GM18870 (cell line): ENCODE measurements around the gene PTGDS.

ENCODE experiments used
- ATAC-seq: cut with Tn5 transposase; IDR thresholded peaks from one replicate; pipeline ENCODE4 v1.9.1; 2021; ENCODE audit warnings: moderate library complexity; ENCODE audit not compliant: unreplicated experiment

The PTGDS gene

DNA sequence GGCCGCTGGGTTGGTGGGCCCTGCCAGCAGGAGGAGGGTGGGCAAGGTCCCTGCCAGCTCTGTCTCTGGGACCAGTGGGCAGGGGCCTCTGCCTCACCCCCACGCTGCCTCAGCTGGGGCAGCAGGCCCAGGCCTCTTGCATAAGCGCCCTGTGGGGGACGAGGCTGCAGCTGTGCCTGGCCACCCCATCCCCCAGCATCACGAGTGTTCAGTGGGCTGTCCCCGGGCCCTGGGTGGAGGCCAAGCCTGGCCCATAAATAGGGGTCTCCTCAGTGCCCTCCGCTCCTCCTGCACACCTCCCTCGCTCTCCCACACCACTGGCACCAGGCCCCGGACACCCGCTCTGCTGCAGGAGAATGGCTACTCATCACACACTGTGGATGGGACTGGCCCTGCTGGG lies at the start of gene PTGDS:
PTGDS (plus strand) TSS at position 282 of the 400 bp plus-strand sequence; CDS start at position 357, 75 bp downstream.
- no peak for ATAC-seq

DNA sequence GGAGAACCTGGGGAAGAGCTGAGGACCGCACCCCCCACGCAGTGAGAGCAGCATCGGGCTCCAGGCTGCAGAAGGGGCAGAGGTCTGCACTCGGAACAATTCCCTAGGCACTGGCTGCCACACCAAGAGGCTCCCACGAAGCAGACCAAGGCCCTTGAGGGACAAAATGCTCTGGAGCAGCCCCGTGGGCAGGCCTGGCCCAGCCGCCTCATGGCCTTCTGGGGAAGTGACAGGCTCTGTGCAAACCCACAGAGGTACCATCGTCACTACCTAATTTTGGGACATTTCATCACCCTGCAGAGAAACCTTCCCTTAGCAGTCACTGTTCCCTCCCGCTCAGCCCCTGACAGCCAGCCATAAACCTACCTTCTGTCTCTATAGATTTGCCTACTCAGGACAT lies 48.7 kb upstream of the PTGDS start:
- ATAC-seq, result no peak

DNA sequence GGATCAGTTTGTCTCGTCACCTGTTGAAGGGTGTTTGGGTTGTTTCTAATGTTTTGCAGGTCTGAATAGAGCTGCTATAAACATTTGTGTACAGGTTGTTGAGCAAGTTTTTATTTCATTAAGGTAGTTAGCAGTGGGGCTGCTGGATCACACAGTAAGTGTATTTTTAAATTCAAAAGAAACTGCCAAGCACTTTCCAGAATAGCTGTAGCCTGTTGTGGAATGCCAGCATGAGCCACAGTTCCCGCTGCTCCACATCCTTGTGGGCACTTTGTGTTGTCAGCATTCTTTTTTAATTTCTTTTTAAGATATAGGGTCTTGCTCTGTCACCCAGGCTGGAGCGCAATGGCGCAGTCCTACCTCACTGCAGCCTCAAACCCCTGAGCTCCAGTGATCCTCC lies 47.3 kb upstream of the PTGDS start:
- ATAC-seq, result no peak

DNA sequence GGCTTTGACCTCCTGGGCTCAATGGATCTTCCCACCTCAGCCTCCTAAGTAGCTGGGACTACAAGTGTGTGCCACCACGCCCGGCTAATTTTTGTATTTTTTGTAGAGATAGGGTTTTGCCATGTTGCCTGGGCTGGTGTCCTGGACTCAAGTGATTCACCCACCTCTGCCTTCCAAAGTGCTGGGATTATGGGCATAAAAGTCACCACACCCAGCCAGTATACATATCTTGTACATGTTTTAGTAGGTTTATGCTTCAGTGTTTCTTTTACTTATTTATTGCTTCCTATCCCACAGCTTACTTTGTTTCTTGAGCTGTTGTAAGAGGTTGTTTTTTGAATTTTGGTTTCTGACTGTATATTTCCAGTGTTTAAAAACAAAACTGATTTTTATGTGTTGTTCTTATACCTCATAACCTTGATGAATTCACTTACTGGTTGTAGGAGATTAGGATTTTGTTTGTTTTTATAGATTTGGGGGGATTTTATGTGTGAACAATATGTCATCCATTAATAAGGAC lies 45.6 kb upstream of the PTGDS start:
- no peak for ATAC-seq

DNA sequence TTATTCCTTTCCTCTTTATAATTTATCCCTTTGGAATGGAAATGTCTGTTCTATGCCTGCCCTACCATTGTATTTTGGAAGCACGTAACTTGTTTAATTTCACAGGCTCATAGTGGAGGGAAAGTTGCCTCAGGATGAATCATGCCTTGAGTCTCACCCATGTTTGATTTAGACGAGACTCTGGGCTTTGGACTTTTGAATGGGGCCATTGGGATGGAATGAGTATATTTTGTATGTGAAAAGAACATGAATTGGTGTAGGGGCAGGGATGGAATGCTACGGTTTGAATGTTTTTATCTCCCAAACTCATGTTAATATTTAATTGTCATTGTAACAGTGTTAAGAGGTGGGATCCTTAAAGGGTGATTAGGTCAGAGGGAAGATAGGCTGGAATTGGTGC lies 43.0 kb upstream of the PTGDS start:
- no peak for ATAC-seq

DNA sequence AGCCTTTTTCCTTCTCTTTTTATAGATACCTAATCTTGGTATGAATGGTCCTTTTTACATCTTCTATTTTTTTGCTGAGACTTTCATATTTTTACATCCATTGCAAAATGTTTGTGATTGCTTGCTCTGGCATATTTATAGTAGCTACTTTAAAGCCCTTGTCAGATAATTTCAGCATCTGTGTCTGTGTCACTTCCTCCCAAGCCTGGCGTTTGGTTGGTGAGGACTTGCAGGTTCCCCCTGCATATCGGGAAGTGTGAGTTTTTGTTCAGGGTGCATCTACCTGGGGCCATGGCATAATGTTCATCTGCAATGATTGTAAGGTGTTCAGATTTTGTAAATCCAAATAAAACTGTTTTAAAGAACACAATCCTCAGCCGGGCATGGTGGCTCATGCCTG lies 41.7 kb upstream of the PTGDS start:
- no peak for ATAC-seq

DNA sequence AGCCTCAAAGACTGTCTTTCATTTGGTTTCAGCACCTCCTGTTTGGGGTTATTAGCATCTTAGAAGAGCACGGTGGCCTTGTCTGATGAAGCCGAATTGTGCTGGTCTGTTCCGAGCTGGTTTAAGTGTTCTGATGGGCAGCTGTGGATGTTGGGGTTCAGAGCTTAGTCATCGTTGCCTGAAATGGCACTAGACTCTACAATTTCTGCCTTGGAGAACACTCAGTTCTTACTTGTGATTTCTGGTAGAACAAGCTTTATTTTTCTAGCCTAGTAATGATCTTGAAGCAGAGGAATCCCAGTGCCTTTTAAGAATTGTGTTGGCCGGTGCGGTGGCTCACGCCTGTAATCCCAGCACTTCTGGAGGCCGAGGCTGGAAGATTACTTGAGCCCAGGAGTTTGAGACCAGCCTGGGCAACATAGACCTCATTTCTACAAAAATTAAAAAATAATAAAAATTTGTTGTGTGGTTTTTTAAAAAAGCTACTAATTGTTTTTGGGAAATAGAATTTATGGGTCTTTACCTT lies 40.6 kb upstream of the PTGDS start:
- ATAC-seq, result no peak

DNA sequence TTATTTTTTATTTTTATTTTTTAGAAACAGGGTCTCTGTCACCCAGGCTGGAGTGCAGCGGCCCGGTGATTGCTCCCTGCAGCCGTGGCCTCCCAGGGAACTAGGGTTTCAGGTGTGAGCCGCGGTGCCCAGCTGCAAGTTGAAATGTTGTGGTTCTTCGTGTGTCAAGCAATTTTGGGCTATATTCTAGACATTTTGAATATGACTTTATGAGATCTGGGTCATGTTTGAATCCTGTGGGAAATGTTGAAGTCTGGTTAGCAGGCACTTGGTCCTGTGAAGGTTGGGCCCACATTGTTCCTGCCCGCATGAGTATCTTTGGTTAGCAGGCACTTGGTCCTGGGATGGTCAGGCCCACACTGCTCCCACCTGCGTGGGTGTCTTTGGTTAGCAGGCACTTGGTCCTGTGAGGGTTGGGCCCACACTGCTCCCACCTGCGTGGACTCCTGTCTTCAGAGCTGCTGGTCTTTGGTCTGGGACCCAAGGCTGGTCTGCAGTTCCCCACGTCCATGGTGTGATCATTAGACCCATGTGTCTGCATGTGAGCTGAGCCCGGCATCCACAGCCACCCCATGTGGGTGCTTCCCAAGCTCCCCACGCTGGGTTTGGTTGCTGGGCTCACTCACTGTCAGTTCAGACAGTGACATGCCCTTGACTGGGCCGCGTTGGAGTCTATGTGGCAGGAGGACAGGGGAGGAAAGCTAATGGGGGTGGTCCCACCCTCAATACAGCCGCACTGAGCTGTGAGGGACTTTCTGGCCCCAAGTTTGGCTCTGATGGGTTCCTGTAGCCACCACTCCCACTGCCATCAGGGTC lies 39.9 kb upstream of the PTGDS start:
- no peak for ATAC-seq

DNA sequence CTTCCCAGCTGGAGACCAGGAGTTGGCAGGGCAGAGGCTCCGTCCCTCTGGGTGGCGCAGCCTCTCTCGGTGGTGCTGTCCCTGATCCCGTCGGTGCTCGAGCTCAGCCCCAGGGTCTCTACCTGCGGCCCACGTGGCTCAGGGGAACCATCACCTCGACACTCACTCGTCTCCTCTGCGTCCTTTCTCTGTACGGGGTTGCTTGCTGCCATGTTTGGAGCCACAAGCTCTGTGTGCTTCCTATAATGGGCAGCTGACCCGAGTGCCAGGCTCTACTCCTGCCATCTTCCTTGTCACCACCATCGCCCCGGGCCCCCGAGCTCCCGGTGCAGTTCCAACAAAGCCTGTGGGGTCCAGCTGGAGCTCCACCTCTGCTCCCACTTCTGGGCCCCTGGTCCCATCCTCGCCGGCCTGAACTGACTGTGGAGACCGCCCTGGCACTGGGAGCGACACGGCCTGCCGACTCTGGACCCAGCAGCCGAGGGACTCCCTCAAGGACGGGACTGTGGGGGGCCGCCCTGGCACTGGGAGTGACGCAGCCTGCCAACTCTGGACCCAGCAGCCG lies 37.8 kb upstream of the PTGDS start:
- no peak for ATAC-seq

DNA sequence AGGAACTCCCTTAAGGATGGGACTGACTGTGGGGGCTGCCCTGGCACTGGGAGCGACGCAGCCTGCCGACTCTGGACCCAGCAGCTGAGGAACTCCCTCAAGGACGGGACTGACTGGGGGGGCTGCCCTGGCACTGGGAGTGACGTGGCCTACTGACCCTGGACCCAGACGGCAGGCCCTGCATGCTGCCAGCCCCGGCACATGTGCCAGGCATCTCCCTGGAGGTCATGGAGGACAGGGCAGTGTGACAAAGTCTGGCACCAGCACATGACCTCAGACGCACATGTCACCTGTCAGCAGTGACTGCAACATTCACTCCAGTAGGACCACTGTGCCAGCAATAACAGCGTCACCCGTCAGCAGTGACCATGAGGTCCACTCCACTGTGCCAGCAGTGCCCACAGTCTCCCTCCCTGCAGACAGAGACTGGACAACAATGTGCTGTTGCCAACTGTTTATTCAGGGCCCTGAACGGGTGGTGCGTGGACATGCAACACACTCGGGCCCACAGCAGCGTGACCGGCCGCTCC lies 37.2 kb upstream of the PTGDS start:
- no peak for ATAC-seq

DNA sequence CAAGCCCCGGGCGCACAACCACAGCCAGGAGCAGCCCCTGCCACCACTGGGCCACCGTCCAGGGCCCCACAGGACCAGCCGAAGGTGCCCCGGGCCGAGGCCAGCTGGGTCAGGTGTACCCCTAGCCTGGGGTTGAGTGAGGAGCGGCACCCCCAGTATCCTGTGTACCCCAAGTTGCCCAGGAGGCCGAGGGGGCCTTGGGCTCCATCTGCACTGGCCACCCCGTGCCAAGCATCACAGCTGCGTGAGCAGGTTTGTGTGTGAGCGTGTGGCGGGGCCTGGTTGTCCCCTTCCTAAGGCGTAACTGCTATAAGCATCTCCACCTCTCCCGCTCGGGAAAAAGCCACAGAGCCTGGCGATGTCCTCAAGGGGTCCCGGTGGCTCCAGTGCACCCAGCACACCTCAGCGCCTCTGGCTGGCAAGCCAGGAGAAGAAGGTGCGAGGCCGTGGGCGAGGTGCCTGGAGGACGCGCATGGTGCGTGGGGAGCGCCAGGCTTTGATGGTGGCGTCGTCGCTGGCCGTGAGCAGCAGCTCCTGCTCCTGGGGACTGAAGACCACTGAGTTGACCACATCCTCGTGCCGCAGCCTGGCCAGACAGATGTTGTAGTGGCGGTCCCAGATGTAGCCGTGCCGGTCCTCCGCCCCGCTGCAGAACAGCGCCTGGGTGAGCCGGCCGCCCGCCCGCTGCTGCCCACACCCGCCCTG lies 36.6 kb upstream of the PTGDS start:
- ATAC-seq, result no peak

DNA sequence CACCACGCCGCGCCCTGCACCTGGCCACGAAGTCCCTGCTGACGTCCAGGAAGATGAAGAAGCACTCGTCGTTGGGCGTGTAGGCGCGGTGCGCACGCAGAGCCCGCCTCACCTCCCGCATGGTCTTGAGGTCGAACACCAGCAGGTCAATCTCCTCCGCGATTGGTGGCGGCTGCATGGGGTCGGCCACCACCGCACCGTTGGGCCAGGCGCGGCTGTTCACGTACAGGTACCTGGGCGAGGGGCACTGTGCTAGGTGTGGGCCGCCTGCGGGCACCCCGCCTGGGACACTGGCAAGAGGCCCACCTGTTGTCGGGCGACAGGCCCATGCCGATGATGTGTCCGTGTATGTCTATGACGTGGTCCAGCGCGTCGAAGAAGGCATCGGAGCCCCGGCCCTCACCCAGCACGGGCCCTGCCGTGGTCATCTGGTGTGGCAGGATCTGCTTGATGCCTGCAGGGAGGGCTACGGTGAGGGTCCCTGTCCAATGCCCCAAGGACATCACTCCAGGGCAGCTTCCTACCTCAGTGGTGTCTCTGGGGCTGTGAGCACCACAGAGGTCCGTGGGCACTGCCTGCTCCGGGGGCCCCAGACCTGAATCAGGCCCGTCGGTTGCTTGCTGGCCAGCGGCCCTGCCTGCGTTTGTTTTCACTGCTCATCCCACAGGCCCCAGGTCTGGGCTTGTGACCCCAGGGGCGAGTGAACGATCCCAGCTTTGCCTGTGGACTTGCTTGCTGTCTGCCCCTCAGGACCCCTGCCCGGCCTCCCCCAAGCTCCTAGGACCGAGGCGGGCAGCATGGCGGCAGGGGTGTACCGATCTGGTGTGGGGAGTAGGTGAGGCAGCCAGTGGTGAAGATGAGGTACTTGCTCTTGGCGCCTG lies 35.8 kb upstream of the PTGDS start:
- no peak for ATAC-seq

DNA sequence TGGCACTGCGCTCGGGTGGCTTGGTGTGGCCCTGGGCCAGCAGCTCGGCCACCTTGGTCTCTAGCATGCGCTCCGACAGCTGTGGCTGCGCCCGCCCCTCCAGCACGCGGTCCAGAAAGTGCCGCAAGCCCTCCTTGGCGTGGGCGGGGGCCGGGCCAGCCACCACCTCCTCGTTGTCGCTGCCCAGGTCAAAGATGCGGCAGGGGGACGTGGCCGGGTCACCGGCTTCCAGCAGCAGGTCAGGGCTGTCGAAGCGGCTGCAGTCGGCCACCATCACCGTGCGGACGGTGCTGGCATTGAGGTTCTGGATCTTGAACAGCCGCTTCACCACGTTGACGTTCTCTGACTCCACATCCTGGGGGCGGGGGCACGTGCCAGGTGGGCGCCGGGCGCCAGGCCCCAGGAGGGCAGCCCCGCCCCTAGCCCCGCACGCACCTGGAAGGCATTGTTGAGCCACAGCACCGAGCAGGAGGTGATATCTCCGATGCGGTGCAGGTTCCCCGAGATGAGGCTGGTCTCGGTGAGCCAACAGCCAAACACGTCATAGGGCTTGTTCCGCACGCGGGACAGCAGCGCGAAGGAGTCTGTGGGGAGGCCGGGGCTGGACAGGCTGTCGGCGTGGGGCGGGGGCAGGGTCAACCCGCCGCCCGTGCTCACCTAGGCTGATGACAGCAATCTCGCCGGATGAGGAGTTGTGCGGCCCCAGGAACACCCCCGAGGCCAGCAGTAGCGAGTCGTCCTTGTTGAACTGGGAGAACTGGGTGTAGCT lies 35.0 kb upstream of the PTGDS start:
- no peak for ATAC-seq

DNA sequence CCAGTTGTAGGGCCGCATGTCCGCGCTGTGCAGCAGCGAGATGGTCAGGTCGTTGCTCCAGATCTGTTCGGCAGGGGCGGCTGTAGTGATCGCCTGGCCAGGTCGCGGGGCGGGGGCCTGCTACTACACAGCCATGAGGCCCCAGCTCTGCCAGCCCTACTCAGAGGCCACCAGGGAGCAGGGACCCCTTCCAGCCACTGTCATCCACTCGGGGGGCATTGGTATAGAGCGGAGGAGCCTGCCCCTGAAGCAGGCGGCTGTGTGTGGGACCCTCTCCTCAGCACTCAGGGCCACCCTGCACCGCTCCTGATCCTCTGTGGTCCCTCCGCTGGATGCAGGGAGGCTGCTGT lies 34.4 kb upstream of the PTGDS start:
- ATAC-seq, result no peak

DNA sequence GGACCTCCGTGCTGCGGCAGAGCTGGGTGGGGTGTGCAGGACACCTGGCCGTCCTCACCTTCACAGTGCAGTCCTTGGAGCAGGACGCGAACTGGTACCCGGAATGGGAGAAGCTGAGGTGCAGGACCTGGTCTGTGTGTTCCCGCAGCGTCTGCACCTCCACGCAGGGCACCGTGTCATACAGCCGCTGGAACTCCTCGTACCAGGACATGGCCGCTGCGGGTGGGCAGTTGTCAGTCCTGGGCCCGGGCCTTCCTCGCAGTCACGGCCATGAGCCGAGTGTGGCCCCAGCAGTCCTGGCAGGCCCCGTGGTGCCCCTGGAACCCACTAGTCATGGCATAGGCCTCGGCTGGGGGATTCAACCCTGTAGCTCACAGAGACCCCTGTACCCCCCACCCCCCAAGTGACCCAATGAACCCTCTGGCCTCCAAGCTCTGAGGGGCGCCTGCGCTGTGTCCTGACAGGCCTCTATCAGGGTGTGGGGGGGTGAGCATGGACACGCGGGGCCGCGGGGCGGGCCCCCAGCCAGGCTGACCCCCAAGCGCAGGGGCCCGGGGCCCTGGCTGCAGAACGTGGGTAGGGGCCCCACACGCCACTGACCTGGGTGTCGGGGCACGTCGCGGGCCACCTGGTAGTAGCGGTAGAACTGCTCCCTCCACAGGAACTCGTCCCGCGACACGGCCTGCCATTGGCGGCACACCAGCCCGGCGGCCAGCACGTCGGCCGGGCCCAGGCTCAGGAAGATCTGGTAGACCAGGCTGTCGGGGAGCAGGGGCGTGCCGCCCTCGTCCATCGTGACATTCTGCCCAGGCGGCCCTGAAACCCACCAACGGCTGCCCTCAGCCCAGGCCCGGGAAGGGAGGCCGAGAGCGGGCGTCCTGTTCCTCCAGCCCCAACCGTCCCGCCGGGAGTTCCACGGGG lies 33.8 kb upstream of the PTGDS start:
- ATAC-seq, result peak; percentile 4

DNA sequence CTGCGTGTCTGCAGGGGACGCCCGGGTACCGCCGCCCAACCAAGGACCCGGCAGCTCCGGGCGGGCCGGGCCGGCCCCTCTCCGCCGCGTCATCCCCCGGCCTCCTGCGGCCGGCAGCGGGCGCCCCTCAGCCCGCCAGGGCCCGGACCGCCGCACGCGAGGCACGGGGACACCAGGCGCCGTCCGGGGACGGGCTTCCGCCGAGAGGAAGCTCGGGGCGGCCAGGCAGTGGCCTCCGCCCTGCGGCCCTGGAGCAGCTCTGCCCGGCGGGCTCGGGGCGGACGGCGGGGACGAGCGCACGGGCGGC lies 33.1 kb upstream of the PTGDS start:
- ATAC-seq, result peak; percentile 12

DNA sequence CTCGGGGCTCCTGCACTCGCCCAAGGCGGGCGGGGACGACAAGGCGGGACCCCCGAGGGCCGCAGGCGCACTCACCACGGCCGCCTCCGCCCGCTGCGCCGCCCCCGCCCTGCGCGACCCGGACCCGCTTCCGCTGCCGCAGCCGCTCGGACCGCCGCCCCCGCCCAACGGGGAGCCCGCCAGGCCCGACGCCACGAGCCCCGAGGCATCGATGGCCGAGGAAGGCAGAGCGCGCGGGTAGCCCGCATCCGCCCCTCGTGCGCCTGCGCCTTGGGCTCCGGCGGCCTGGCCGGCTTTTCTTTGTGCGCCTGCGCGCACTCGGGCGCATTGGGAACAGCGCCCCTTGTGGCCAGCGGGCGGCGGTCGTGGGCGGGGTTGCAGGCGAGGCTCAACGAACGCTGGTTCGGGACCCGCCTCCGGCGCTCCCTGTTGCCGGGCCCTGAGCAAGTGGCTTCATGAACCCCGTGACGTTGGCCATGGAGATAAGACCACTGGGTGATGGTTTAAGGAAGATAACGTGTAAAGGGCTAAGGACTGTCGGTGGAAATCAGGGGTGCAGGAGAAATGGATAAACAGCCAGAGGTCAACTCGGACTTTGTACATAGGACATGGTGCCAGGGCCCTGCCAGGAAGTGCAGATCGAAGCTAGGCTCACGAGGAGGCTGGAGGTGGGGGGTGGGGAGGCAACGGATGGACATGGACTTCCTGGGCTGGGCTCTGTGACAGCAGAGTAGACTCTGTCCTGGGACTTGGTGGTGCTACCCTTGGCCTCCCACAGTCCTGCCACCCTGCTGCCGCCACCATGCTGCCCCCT lies 32.6 kb upstream of the PTGDS start, which contains the start of the genes C8G and FBXW5:
C8G (plus strand) TSS at position 725 of the 814 bp plus-strand sequence; CDS start at position 803, 78 bp downstream.
FBXW5 (minus strand) TSS at position 220 of the 814 bp plus-strand sequence. CDS start 655 bp downstream, outside the sequence.
- peak; percentile 44 for ATAC-seq
